ENCODE data around the gene HOXC11.

The HOXC11 gene

DNA sequence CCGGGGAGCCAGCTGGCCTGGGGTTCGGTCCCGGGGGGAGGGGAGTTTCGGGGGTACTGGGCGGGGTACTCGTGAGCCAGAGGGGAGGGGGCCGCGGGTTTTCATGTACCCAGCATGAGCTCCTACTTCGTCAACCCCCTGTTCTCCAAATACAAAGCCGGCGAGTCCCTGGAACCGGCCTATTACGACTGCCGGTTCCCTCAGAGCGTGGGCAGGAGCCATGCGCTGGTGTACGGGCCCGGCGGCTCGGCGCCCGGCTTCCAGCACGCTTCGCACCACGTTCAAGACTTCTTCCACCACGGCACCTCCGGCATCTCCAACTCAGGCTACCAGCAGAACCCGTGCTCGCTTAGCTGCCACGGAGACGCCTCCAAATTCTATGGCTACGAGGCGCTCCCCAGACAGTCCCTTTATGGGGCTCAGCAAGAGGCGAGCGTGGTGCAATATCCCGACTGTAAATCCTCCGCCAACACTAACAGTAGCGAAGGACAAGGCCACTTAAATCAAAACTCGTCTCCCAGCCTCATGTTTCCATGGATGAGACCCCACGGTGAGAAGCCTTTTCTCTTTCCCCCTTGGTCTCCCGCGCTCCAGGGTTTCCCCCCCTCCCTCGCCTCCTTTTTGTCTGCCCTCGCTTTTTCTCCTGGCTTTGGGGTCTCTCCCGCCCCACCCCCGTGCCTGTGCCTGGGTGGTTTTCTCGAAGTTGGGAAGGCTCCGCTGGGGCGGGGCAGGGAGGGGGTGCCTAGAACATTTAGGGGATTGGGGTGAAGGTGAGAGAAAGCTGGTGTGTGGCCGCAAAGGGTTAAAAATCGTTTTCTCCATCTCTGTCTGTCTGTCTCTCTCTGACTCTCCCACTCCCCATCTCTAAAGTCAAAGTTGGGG is 36.5 kb downstream of the HOXC11 start:
- no peak for DNase-seq (ENCODE audit: low read depth)

DNA sequence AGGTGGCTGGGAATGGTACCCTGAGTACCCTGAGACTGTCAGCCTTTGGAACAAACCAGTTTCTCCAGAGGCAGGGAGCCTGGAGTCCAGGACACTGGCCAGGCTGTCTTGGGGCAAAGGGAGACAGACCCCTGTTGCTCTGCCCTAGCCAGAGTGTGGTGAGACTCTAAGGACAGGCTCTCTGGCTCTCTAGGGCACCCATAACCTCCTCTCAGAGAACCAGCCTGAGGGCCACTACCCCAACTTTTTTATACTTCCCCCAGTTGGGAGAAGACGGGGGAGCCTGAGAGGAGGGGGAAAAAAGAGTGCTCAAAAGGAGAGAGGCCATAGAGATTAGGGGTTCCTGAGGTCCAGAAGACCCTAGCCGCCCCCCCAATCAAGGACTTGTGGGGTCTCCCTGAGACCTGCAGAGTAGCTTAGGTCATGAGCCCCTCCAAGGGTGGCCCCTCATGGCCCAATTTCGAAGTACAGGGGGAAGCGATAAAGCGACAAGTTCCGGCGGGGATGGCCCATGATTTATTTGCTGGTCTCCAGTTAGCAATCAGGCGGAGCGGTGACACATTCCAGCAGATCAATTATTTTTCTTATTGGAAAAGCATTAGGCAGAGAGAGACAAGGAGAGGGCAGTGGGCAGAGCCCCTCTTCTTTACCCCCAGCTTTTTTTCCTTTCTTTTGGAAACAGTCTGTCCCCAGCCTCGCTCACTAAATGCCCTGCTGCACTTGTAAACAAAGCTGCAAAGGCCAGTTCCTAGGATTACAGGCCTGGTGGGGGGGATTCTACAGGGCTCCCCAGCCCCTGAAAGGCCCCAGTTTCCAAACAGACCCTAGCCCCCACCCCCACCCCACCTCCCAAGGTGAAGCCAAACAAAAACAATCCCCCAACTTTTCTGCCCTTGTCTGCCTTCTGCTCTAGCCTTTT is 37.4 kb downstream of the HOXC11 start:
- no peak for DNase-seq (ENCODE audit: low read depth)

GRCh38 chr12:54010972-54011664 is 38.2 kb downstream of the HOXC11 start:
- no peak for DNase-seq (ENCODE audit: low read depth)

DNA sequence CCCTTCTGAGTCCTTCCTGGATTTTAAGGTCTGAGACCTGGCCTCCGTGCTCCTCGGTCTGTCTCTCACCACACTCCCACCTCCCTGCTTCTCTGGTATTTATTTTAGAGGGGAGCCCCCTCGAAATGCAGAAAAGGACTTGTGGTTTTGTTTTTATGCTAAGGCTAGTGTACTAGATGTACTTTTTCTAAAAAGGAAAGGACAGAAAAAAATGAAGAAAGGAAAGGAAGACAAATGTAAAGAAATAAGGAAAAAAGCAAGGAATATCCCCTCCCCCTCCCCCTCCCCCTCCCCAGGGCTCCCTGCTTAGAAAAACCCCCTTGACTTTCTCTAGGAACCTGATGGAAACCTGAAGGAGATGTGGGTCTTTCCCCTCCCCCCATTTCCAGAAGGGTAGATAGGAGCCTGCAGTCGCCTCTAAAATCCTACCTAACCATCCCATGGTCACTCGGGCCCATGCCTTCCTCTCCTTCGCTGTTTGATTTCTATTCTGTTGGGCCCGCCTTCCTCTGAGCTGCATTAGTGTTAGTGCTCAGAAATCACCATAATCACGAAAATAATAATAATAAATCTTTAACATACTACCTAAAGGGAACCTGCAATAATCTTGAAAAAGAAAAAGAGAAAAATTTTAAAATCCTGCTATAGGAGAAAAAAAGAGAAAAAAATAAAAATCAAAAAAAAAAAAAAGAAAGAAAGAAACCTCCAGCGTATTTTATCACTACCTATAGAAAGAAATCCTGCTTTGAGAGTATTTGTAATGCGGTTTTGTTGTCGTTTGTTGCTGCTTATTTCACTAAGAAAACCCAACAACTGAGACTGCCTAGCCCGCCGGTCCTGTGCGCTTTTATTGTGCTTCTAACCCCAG is 39.0 kb downstream of the HOXC11 start:
- no peak for DNase-seq (ENCODE audit: low read depth)

- DNase-seq (ENCODE audit: low read depth) = no peak
These were observed 39.9 kb downstream of the HOXC11 start for GRCh38 chr12:54012631-54013409.

- no peak for DNase-seq (ENCODE audit: low read depth)
These were observed 41.6 kb downstream of the HOXC11 start for GRCh38 chr12:54014377-54015017.

DNA sequence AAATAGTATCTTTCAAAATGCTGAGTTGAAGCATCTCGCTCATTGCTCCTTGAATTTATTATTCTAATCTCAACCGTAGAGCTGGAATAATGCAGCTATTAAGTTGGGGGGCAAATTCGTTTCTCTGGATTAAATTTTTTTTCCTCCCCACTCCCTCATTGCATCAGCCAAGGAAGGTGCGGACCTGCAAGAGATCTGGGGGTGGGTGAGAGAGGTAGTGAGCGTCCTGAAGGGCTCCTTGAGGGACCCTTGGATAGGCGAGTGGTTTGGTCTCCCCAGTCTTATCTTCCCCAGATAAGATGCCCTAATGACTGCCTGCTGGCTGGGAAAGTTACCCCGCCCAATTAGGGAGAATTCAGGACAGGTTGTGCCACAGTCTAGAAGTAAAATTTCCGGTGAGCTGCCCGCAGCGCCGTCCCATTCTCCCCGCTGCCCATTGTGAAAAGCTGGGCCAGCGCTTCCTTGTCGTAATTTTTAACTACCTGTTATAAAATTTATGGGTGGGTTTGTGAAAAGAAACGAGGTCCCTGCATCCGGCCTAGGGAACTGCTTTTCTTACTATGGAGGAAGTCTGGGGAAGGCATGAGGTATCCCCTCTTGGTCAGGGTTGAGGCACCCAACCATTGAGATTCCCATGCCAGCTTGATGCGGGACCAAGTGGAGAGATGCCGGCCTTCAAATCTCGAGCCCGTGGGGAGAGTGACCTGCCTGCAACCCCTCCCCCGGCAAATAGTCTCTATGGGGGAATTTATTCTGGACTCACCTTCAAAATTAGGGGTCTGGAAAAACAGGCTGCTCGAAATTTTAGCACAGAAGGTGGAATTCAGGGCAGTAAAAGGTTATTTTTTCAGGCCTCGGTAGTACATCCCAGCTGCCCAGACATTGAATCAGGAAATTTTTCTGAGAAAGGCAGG is 42.3 kb downstream of the HOXC11 start:
- no peak for DNase-seq (ENCODE audit: low read depth)

- DNase-seq (ENCODE audit: low read depth) = no peak
These were observed 43.1 kb downstream of the HOXC11 start for GRCh38 chr12:54016051-54016450.

DNA sequence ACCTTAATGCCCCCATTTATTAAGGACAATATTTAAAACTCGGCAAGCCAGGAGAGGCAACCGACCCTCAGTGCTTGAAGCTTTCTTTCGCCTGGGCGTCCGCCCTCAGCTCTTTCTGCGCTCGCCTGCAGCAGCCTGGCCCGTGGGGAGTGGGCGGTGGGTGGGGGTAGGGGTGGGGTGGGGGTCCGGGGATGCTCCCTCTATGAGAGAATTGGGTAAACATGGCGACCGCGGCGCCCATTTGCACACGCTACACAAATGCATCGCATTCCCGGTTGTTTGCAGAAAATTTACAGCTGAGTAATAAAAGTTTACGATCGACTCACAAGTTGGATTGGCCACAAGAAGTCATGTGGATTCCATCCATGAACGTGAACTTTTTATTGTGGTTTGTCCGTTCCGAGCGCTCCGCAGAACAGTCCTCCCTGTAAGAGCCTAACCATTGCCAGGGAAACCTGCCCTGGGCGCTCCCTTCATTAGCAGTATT is 43.6 kb downstream of the HOXC11 start:
- no peak for DNase-seq (ENCODE audit: low read depth)

DNA sequence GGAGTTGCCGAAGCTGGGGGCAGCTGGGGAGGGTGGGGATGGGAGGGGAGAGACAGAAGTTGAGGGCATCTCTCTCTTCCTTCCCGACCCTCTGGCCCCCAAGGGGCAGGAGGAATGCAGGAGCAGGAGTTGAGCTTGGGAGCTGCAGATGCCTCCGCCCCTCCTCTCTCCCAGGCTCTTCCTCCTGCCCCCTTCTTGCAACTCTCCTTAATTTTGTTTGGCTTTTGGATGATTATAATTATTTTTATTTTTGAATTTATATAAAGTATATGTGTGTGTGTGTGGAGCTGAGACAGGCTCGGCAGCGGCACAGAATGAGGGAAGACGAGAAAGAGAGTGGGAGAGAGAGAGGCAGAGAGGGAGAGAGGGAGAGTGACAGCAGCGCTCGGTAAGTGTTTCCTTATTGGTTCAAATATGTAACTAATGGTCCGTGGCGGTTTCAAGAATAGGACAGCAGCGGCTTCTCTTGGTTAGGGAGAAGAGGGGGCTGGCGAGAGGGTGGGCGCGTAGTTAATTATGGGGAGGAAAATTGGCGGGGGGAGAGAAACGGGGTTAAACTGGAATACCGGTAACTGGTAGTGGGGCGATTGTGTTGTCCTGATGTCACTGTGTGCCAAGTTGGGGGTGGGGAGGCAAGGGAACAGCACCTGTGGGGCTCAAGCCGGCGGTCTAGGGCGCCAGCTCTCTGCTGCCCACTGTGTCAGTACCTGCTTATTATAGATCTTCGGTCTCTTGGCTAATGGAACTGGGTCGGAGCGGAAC is 44.3 kb downstream of the HOXC11 start:
- no peak for DNase-seq (ENCODE audit: low read depth)

DNA sequence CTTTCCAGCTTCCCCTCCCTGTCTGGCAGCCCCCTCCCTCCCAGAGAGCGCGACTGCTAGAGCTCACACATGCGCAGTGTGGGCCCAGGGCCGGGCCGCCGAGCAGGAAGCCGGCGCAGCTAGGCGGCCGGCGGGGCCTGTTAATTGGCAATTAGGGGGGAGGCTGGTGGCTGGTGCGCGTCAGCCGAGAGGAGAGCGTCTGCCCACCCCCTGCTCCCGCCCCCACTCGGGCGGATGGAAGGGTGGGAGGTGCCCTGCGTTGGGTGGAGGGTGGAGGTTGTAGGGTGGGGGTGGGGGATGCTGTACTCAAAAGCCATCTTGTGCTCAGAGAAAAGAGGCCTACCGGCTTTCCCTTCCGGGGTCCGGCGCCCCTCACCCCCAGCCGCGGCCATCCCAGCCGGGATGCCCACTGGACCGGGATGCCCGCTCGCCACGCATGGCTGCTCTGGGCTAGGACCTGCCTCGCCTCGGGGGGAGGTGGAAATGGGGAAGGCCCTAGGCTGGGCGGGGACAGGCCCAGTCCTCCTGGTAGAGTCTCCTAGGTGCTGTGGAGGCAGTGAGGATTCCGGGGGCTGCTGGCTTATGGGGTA is 45.0 kb downstream of the HOXC11 start:
- DNase-seq (ENCODE audit: low read depth) = peak; percentile 87

GRCh38 chr12:54018468-54018984 is 45.6 kb downstream of the HOXC11 start:
- no peak for DNase-seq (ENCODE audit: low read depth)

GRCh38 chr12:54019091-54019811 is 46.3 kb downstream of the HOXC11 start:
- no peak for DNase-seq (ENCODE audit: low read depth)

- no peak for DNase-seq (ENCODE audit: low read depth)
These were observed 47.1 kb downstream of the HOXC11 start for GRCh38 chr12:54019924-54020590.

DNA sequence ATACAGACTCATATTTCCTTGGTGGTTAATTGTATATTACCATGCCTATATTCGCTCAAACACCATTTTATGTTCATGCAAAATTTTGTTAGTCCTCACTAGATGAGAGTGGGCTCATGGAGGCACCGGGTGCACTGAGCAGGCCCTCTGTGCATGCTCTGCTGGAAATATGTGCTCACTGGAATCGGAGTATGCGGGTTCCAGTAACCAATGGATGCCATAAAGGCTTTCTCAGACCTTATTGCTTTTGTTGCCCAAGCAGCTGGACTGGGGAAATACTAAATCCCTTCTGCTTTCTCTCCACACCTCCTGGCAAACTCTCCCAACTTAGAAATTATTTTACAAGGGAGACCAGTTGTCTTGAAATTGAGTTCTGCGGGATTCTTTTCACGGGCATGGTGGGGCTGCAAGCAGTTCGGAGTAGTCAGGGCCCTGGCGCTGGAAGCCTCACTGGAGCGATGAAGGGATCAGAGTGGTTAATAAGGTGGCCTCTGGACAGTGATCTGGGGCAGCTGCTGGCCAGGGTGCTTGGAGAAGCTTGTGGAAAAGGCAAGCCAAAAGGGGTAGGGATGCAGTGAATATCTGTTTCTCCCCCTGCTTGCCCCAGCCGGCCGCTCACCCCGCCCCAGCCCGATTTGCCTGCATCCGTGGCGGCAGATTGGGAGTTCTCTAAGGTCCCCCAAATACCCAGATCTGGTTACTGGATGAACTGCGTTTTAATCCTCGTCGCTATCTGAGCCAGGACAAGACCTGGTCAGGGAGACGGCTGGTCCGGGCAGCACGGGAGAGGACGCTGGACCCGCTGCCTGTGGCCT is 47.9 kb downstream of the HOXC11 start:
- DNase-seq (ENCODE audit: low read depth) = no peak
